GM12875 (cell line): ENCODE data around the gene REEP3.

Experiments used
- H3K4me3 ChIP-seq: one replicate; pipeline ENCODE4 v1.5.1; 2011; ENCODE audit warnings: low read depth, low read length, control low read depth
- CTCF ChIP-seq: IDR thresholded peaks from 2 replicates; pipeline ENCODE4 v1.5.1; 2011; ENCODE audit warnings: low read depth, mild to moderate bottlenecking, control low read depth, inconsistent platforms, low read length, moderate library complexity, borderline replicate concordance; ENCODE audit not compliant: insufficient read depth

Gene REEP3

GRCh38 chr10:63573068-63573697 lies 52.0 kb downstream of the REEP3 start:
- no peak for TF ChIP-seq CTCF
- no peak overlapping the region for H3K4me3 ChIP-seq

- TF ChIP-seq CTCF, result no peak
- H3K4me3 ChIP-seq, result no peak overlapping the region
Measured at GRCh38 chr10:63574011-63574410, 52.8 kb downstream of the REEP3 start.

- H3K4me3 ChIP-seq, result no peak overlapping the region
- no peak for TF ChIP-seq CTCF
Measured at GRCh38 chr10:63576501-63576900, 55.3 kb downstream of the REEP3 start.

- H3K4me3 ChIP-seq, result no peak overlapping the region
- TF ChIP-seq CTCF, result no peak
Measured at GRCh38 chr10:63578501-63578900, 57.3 kb downstream of the REEP3 start.

GRCh38 chr10:63579371-63580014 lies 58.3 kb downstream of the REEP3 start:
- TF ChIP-seq CTCF, result no peak
- H3K4me3 ChIP-seq, result no peak overlapping the region

GRCh38 chr10:63582690-63583089 lies 61.5 kb downstream of the REEP3 start:
- H3K4me3 ChIP-seq, result no peak overlapping the region
- no peak for TF ChIP-seq CTCF

- no peak overlapping the region for H3K4me3 ChIP-seq
- TF ChIP-seq CTCF, result no peak
Measured at GRCh38 chr10:63583397-63583796, 62.2 kb downstream of the REEP3 start.
